ENCODE results near the gene LRP2. TPM values are rescaled to one million over a fixed set of nuclear protein-coding genes. Genes with fewer than 3 reads are reported as not detected.

LRP2 gene
- total RNA-seq, 2 donors from 2014 or later, result not detected

- intact Hi-C loops (cut with DNase I, micrococcal nuclease), result loop anchor here in 1 of 2 donors (5.0 kb wide), 1 partner anchor 33 kb away; no protein-coding TSS in a partner anchor
Measured at GRCh38 chr2:169109502-169110409, 252.6 kb downstream of the LRP2 start.

GRCh38 chr2:169108099-169108884 lies 254.0 kb downstream of the LRP2 start:
- DNase-seq (no peak), ATAC-seq (no peak)
- intact Hi-C loops (cut with DNase I, micrococcal nuclease), result loop anchor here in 1 of 2 donors (5.0 kb wide), 1 partner anchor 34 kb away; no protein-coding TSS in a partner anchor

More at GRCh38 chr2:169109502-169110409, 252.6 kb downstream of the LRP2 start:
- DNase-seq (peak; percentile 60 to 85), ATAC-seq (peak; percentile 84)

GRCh38 chr2:169107645-169108044 lies 254.7 kb downstream of the LRP2 start:
- intact Hi-C loops (cut with DNase I, micrococcal nuclease), result loop anchor here in 1 of 2 donors (5.0 kb wide), 1 partner anchor 35 kb away; no protein-coding TSS in a partner anchor
- DNase-seq (no peak), ATAC-seq (no peak)

- no peak for DNase-seq
- ATAC-seq, result no peak
- intact Hi-C loops (cut with DNase I, micrococcal nuclease), result loop anchor here in 1 of 2 donors (5.0 kb wide), 1 partner anchor 35 kb away; no protein-coding TSS in a partner anchor
Measured at GRCh38 chr2:169106563-169107545, 255.5 kb downstream of the LRP2 start.

- intact Hi-C loops (cut with DNase I, micrococcal nuclease), result loop anchor here in 1 of 2 donors (5.0 kb wide), 1 partner anchor 36 kb away; no protein-coding TSS in a partner anchor
- no peak for DNase-seq
- ATAC-seq, result no peak
Measured at GRCh38 chr2:169106134-169106533, 256.2 kb downstream of the LRP2 start.

- DNase-seq, result no peak
- intact Hi-C loops (cut with DNase I, micrococcal nuclease), result loop anchor here in 1 of 2 donors (5.0 kb wide), 1 partner anchor 37 kb away; no protein-coding TSS in a partner anchor
Measured at GRCh38 chr2:169105476-169105875, 256.9 kb downstream of the LRP2 start.

GRCh38 chr2:169104848-169105247 lies 257.5 kb downstream of the LRP2 start:
- no peak for DNase-seq
- ATAC-seq, result no peak
- intact Hi-C loops (cut with DNase I, micrococcal nuclease), result loop anchor here in 1 of 2 donors (5.0 kb wide), 1 partner anchor 37 kb away; no protein-coding TSS in a partner anchor

More at GRCh38 chr2:169105476-169105875, 256.9 kb downstream of the LRP2 start:
- no peak for ATAC-seq

- ATAC-seq (no peak), DNase-seq (no peak)
- intact Hi-C loops (cut with DNase I, micrococcal nuclease), result no loop called here
Measured at GRCh38 chr2:169095621-169096105, 266.7 kb downstream of the LRP2 start.

GRCh38 chr2:169094676-169095075 lies 267.7 kb downstream of the LRP2 start:
- ATAC-seq, result no peak
- intact Hi-C loops (cut with DNase I, micrococcal nuclease), result no loop called here
- no peak for DNase-seq

GRCh38 chr2:169093535-169093934 lies 268.8 kb downstream of the LRP2 start:
- DNase-seq (no peak), ATAC-seq (no peak)
- intact Hi-C loops (cut with DNase I, micrococcal nuclease), result no loop called here

GRCh38 chr2:169091761-169092519 lies 270.4 kb downstream of the LRP2 start:
- intact Hi-C loops (cut with DNase I, micrococcal nuclease), result no loop called here
- DNase-seq (peak; percentile 76 to 85), ATAC-seq (peak; percentile 81)

- DNase-seq (no peak), ATAC-seq (no peak)
- intact Hi-C loops (cut with DNase I, micrococcal nuclease), result no loop called here
Measured at GRCh38 chr2:169091256-169091655, 271.1 kb downstream of the LRP2 start.

- intact Hi-C loops (cut with DNase I, micrococcal nuclease), result no loop called here
- ATAC-seq (peak; percentile 58), DNase-seq (no peak)
Measured at GRCh38 chr2:169090133-169090820, 272.1 kb downstream of the LRP2 start.

GRCh38 chr2:169089182-169089581 lies 273.2 kb downstream of the LRP2 start:
- ATAC-seq (no peak), DNase-seq (no peak)
- intact Hi-C loops (cut with DNase I, micrococcal nuclease), result no loop called here

GRCh38 chr2:169087757-169088379 lies 274.5 kb downstream of the LRP2 start:
- no peak for DNase-seq
- no peak for ATAC-seq
- intact Hi-C loops (cut with DNase I, micrococcal nuclease), result no loop called here

- DNase-seq (no peak), ATAC-seq (no peak)
- intact Hi-C loops (cut with DNase I, micrococcal nuclease), result no loop called here
Measured at GRCh38 chr2:169086893-169087467, 275.4 kb downstream of the LRP2 start.
